ENCODE results near the gene TBC1D22A. TPM values are rescaled to one million over a fixed set of nuclear protein-coding genes. Genes with fewer than 3 reads are reported as not detected.

Gene TBC1D22A
- total RNA-seq, 1 experiment from 2014 or later: 32.6 TPM

DNA sequence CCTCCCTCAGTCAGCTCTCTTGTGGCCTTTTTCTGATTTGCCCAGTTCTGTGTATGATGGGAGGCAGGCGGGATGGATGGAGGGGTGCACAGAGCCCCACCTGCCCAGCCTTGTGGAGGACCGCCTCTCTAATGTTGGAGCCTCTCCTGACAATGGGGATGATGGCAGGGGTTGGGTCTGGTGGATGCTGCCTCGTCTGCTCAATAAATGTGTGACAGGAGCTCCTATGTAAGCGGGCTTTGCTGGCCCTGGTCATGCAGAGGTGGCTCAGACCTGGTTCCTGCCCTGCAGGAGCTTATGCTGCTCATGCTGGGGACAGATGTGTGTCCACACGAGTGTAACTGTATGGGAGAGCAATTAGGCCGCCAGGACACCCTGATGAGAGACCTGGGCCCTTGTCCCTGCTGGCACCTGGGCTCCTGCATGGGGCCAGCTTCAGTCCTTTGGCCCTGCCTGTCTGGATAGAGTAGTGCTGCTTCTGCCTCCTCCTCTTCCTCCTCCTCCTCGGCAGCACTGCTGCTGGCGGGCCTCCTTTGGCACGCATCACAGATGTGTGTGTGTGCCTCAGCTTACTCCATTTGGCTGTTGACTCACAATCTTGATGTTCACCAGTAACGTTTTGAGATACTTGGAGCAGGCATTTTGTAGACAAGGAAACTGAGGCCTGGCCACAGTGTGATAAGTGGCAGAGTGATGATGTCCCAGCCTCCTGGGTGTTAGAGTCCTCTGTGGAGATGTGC is 131.0 kb downstream of the TBC1D22A start:
- POLR2A ChIA-PET: no interaction called here
- no peaks in the 10 kb centered on the region for H3K9me3 Mint-ChIP-seq (ENCODE audit: unreplicated experiment)

DNA sequence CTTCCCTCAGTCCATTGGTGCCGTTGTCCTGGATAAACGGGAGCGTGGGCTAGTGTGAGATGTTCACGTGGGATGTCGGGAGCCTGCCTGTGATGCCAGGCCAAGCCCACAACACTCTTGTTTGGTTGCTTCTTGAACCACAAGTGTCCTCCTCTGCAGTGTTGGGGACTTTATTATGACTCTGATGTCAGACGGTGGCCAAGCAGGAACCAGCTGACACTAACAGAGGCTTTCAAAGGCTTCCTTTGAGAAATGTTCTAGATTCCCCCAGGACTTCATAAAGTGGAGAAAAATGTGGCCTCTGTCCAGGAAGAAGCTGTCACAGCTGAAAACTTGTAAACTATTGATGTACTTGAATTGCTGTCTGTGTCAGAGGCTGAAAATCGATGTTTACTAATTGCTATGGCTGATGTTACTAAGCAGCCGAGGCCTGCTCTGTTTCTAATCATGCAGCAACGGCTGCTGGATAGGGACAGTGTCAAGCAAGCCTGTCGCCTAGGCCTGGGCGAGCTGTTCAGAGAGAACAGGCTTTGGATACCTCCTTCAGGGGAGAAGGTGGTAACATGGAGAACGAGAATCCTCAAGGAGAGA is 131.7 kb downstream of the TBC1D22A start:
- Histone ChIP-seq H3K36me3 (ENCODE audit: control insufficient read depth, insufficient read depth, low read length) (no peaks in the 10 kb centered on the region; the same call in 1 of the 2 replicates), H3K4me3 (ENCODE audit: low read depth, low read length) (no peak overlapping the region), H3K27me3 (replicated peaks; ENCODE audit: control insufficient read depth, insufficient read depth, low read length) (no peaks in the 10 kb centered on the region), H3K9me3 (no peaks in the 10 kb centered on the region), H3K4me1 (no peaks in the 10 kb centered on the region)
- H3K27me3 Mint-ChIP-seq (ENCODE audit: insufficient read depth, unreplicated experiment): no peaks in the 10 kb centered on the region
- H3K36me3 Mint-ChIP-seq (ENCODE audit: insufficient read depth, unreplicated experiment): peaks cover 59% of the 10 kb centered on the region
- no peak for TF ChIP-seq CTCF (IDR thresholded peaks at IDR 0.05; ENCODE audit: insufficient read depth in 1 of 2, low read depth in 1 of 2, low read length in 1 of 2, severe bottlenecking in 1 of 2, unreplicated experiment in 1 of 2)
- BruUV-seq (replicated peaks): no TSS peak
- POLR2A ChIA-PET: no interaction called here
- H3K4me1 Mint-ChIP-seq (ENCODE audit: low read depth, unreplicated experiment): peaks cover 11% of the 10 kb centered on the region
- no peaks in the 10 kb centered on the region for H3K9me3 Mint-ChIP-seq (ENCODE audit: unreplicated experiment)
- no peak overlapping the region for H3K4me3 Mint-ChIP-seq (ENCODE audit: unreplicated experiment)
- intact Hi-C loops (cut with micrococcal nuclease; ENCODE audit: unreplicated experiment): no loop called here
- CTCF ChIA-PET: no interaction called here
- DNase-seq: no peak
- no peak overlapping the region for H3K27ac Mint-ChIP-seq (ENCODE audit: unreplicated experiment)

More for the DNA sequence above, 131.0 kb downstream of the TBC1D22A start:
- BruUV-seq (replicated peaks): no TSS peak
- Histone ChIP-seq H3K9me3 (no peaks in the 10 kb centered on the region), H3K4me3 (ENCODE audit: low read depth, low read length) (no peak overlapping the region), H3K36me3 (ENCODE audit: control insufficient read depth, insufficient read depth, low read length) (no peaks in the 10 kb centered on the region; the same call in 1 of the 2 replicates), H3K27me3 (replicated peaks; ENCODE audit: control insufficient read depth, insufficient read depth, low read length) (no peaks in the 10 kb centered on the region), H3K4me1 (no peaks in the 10 kb centered on the region)
- no peaks in the 10 kb centered on the region for H3K27me3 Mint-ChIP-seq (ENCODE audit: insufficient read depth, unreplicated experiment)
- TF ChIP-seq CTCF (IDR thresholded peaks at IDR 0.05; ENCODE audit: insufficient read depth in 1 of 2, low read depth in 1 of 2, low read length in 1 of 2, severe bottlenecking in 1 of 2, unreplicated experiment in 1 of 2): no peak
- no peak for DNase-seq
- intact Hi-C loops (cut with micrococcal nuclease; ENCODE audit: unreplicated experiment): no loop called here
- CTCF ChIA-PET: no interaction called here
- H3K36me3 Mint-ChIP-seq (ENCODE audit: insufficient read depth, unreplicated experiment): peaks cover 53% of the 10 kb centered on the region
- no peak overlapping the region for H3K27ac Mint-ChIP-seq (ENCODE audit: unreplicated experiment)
- H3K4me1 Mint-ChIP-seq (ENCODE audit: low read depth, unreplicated experiment): peaks cover 11% of the 10 kb centered on the region
- H3K4me3 Mint-ChIP-seq (ENCODE audit: unreplicated experiment): no peak overlapping the region

- H3K4me3 ChIP-seq (ENCODE audit: low read depth, low read length): no peak overlapping the region
- BruUV-seq (replicated peaks): no TSS peak
- no peak overlapping the region for H3K4me3 Mint-ChIP-seq (ENCODE audit: unreplicated experiment)
- ChIA-PET POLR2A (no interaction called here), CTCF (interaction anchor here (0.7 kb wide), 1 partner anchor 504 kb away, joined by 3 read pairs; no protein-coding TSS in a partner anchor)
- no peaks in the 10 kb centered on the region for H3K9me3 Mint-ChIP-seq (ENCODE audit: unreplicated experiment)
- no peaks in the 10 kb centered on the region for H3K27me3 Mint-ChIP-seq (ENCODE audit: insufficient read depth, unreplicated experiment)
- intact Hi-C loops (cut with micrococcal nuclease; ENCODE audit: unreplicated experiment): no loop called here
- no peaks in the 10 kb centered on the region for H3K4me1 ChIP-seq
- no peak for TF ChIP-seq CTCF (IDR thresholded peaks at IDR 0.05; ENCODE audit: insufficient read depth in 1 of 2, low read depth in 1 of 2, low read length in 1 of 2, severe bottlenecking in 1 of 2, unreplicated experiment in 1 of 2)
- H3K27ac Mint-ChIP-seq (ENCODE audit: unreplicated experiment): no peak overlapping the region
- H3K36me3 Mint-ChIP-seq (ENCODE audit: insufficient read depth, unreplicated experiment): peaks cover 61% of the 10 kb centered on the region
- no peaks in the 10 kb centered on the region; the same call in 1 of the 2 replicates for H3K36me3 ChIP-seq (ENCODE audit: control insufficient read depth, insufficient read depth, low read length)
- H3K9me3 ChIP-seq: no peaks in the 10 kb centered on the region
- peaks cover 11% of the 10 kb centered on the region for H3K4me1 Mint-ChIP-seq (ENCODE audit: low read depth, unreplicated experiment)
- no peak for DNase-seq
- H3K27me3 ChIP-seq (replicated peaks; ENCODE audit: control insufficient read depth, insufficient read depth, low read length): no peaks in the 10 kb centered on the region
Measured at GRCh38 chr22:46894851-46895640, 132.6 kb downstream of the TBC1D22A start.
